Measurements from ENCODE around the gene ERFE. TPM values are rescaled to one million over a fixed set of nuclear protein-coding genes. Genes with fewer than 3 reads are reported as not detected.

ERFE gene
- total and polyA plus RNA-seq, 10 of the 15 experiments (the other 5 are each of a cell fraction or from before 2014, with no cell fraction given), result not detected

GRCh38 chr2:238148981-238149380 lies 9.8 kb upstream of the ERFE start:
- no peaks in the 10 kb centered on the region for H3K4me1 ChIP-seq (ENCODE audit: control insufficient read depth, insufficient read depth, low read length)
- ATAC-seq (no peak), DNase-seq (ENCODE audit: low read depth, low spot score) (no peak), FAIRE-seq (no peak)
- ChIA-PET POLR2A (no interaction called here), SMC1A (ENCODE audit: uncharacterized antibody, unreplicated experiment) (no interaction called here), CTCF (no interaction called here), RAD21 (ENCODE audit: unreplicated experiment) (no interaction called here)
- BruUV-seq (replicated peaks), result no TSS peak
- no peaks in the 10 kb centered on the region for H3K27me3 ChIP-seq (replicated peaks in 1 of 2; ENCODE audit: control insufficient read depth in 2 of 2, insufficient read depth in 2 of 2, low read length in 1 of 2)
- no peaks in the 10 kb centered on the region for H3K36me3 ChIP-seq (ENCODE audit: control insufficient read depth in 2 of 2, insufficient read depth in 2 of 2, low read length in 1 of 2)
- no peaks in the 10 kb centered on the region for H3K9me3 ChIP-seq (replicated peaks; ENCODE audit: control insufficient read depth, insufficient read depth, low read length)
- no peak overlapping the region for H3K27ac ChIP-seq (ENCODE audit: control insufficient read depth, insufficient read depth)
- 55% methylated on average over 15 of the region's 15 CpGs for WGBS (ENCODE audit: insufficient coverage, insufficient replicate concordance, low lambda C conversion rate, missing lambda C conversion rate)
- intact Hi-C loops (cut with micrococcal nuclease; ENCODE audit: unreplicated experiment), result no loop called here
- H4K20me1 ChIP-seq (ENCODE audit: control insufficient read depth, insufficient read depth), result no peaks in the 10 kb centered on the region
- H3K79me2 ChIP-seq (ENCODE audit: control insufficient read depth, insufficient read depth, low read length), result no peaks in the 10 kb centered on the region
- no peak overlapping the region for H3K9ac ChIP-seq (ENCODE audit: control insufficient read depth, insufficient read depth, low read length)
- in situ Hi-C loops (cut with MboI), result no loop called here
- no peak overlapping the region for H3K4me3 ChIP-seq
- no peak overlapping the region for H3K4me2 ChIP-seq (ENCODE audit: control insufficient read depth, insufficient read depth)
- no peak for TF ChIP-seq TBL1XR1 (IDR thresholded peaks at IDR 0.05; ENCODE audit: low read depth, low read length)
- TF ChIP-seq KAT2A (conservative IDR thresholded peaks at IDR 0.05; ENCODE audit: control insufficient read depth, low read depth, low read length), result no peak
- TF ChIP-seq PAX8 (IDR thresholded peaks at IDR 0.05), result no peak
- no peak for TF ChIP-seq NBN (IDR thresholded peaks at IDR 0.05)
- TF ChIP-seq ZBTB4 (CRISPR knock-in tag; IDR thresholded peaks at IDR 0.05), result no peak
- H2AFZ ChIP-seq (ENCODE audit: control insufficient read depth, low read depth, low read length), result no peak overlapping the region

All from GM12878 (cell line).